ENCODE measurements around the gene PRKAG2.

DNA sequence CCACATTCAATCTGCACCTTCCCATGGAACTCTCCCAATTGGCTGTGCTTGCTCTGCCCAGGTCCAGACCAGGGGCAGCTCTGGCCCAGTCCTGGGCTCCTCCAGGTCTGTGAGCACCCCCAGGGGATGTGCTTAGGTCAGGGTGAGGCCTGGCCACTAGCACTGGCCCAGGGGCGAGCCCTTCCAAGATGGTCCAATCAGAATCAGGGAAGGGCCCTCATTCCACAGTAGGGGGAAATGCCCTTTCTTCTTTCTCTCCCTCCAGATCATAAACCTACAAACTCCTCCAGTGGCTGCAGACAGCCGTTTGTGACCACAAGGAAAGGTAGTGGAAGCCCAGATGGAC lies 157.0 kb downstream of the PRKAG2 start:
- no peak for TF ChIP-seq POLR2A (IDR thresholded peaks at IDR 0.05; ENCODE audit: low read length)
- no peak for TF ChIP-seq GATA1 (IDR thresholded peaks at IDR 0.05; ENCODE audit: low read depth, low read length)
